ENCODE data around the gene SLC25A51. TPM values are rescaled to one million over a fixed set of nuclear protein-coding genes. Genes with fewer than 3 reads are reported as not detected.

SLC25A51 gene
- total and polyA plus RNA-seq, 2 donors: 8.6 to 20.4 TPM

- Histone ChIP-seq H3K4me3 (ENCODE audit: low read length in 2 of 2) (no peak overlapping the region), H3K4me1 (ENCODE audit: control insufficient read depth in 2 of 2, insufficient read depth in 2 of 2, low read length in 2 of 2) (peaks cover 2 to 13% of the 10 kb centered on the region in 2 donors), H3K27me3 (ENCODE audit: control insufficient read depth in 2 of 2, insufficient read depth in 1 of 2, low read length in 1 of 2) (no peaks in the 10 kb centered on the region), H3K27ac (ENCODE audit: low read depth in 1 of 2, low read length in 1 of 2) (no peak overlapping the region), H3K9me3 (ENCODE audit: control insufficient read depth in 2 of 2, insufficient read depth in 1 of 2, low read length in 1 of 2) (no peaks in the 10 kb centered on the region), H3K36me3 (ENCODE audit: control insufficient read depth in 2 of 2, insufficient read depth in 2 of 2, low read length in 1 of 2) (no peaks in the 10 kb centered on the region)
- no peak for DNase-seq (ENCODE audit: low read depth in 6 of 9, low spot score in 9 of 9)
- WGBS: 93% methylated on average over 3 of the region's 3 CpGs
Observed at GRCh38 chr9:37909326-37909725, 5.4 kb upstream of the SLC25A51 start.

- no peak for DNase-seq (ENCODE audit: low read depth in 6 of 9, low spot score in 9 of 9)
- WGBS: 88% methylated on average over 4 of the region's 4 CpGs
- Histone ChIP-seq H3K9me3 (ENCODE audit: control insufficient read depth in 2 of 2, insufficient read depth in 1 of 2, low read length in 1 of 2) (no peaks in the 10 kb centered on the region), H3K36me3 (ENCODE audit: control insufficient read depth in 2 of 2, insufficient read depth in 2 of 2, low read length in 1 of 2) (no peaks in the 10 kb centered on the region), H3K27ac (ENCODE audit: low read depth in 1 of 2, low read length in 1 of 2) (no peak overlapping the region), H3K4me1 (ENCODE audit: control insufficient read depth in 2 of 2, insufficient read depth in 2 of 2, low read length in 2 of 2) (peaks cover 2 to 12% of the 10 kb centered on the region in 2 donors), H3K4me3 (ENCODE audit: low read length in 2 of 2) (no peak overlapping the region), H3K27me3 (ENCODE audit: control insufficient read depth in 2 of 2, insufficient read depth in 1 of 2, low read length in 1 of 2) (no peaks in the 10 kb centered on the region)
Observed at GRCh38 chr9:37908698-37909186, 4.8 kb upstream of the SLC25A51 start.

- no peak overlapping the region for H3K4me3 ChIP-seq (ENCODE audit: low read length in 2 of 2)
- WGBS: 85% methylated on average over 4 of the region's 4 CpGs
- peaks cover 2 to 13% of the 10 kb centered on the region in 2 donors for H3K4me1 ChIP-seq (ENCODE audit: control insufficient read depth in 2 of 2, insufficient read depth in 2 of 2, low read length in 2 of 2)
- H3K27me3 ChIP-seq (ENCODE audit: control insufficient read depth in 2 of 2, insufficient read depth in 1 of 2, low read length in 1 of 2): no peaks in the 10 kb centered on the region
- no peak overlapping the region for H3K27ac ChIP-seq (ENCODE audit: low read depth in 1 of 2, low read length in 1 of 2)
- H3K36me3 ChIP-seq (ENCODE audit: control insufficient read depth in 2 of 2, insufficient read depth in 2 of 2, low read length in 1 of 2): no peaks in the 10 kb centered on the region
- no peaks in the 10 kb centered on the region for H3K9me3 ChIP-seq (ENCODE audit: control insufficient read depth in 2 of 2, insufficient read depth in 1 of 2, low read length in 1 of 2)
- no peak for DNase-seq (ENCODE audit: low read depth in 6 of 9, low spot score in 9 of 9)
Observed at GRCh38 chr9:37908283-37908682, 4.4 kb upstream of the SLC25A51 start.

GRCh38 chr9:37906312-37907239, 2.6 kb upstream of the SLC25A51 start:
- Histone ChIP-seq H3K27me3 (ENCODE audit: control insufficient read depth in 2 of 2, insufficient read depth in 1 of 2, low read length in 1 of 2) (no peaks in the 10 kb centered on the region), H3K27ac (ENCODE audit: low read depth in 1 of 2, low read length in 1 of 2) (no peak overlapping the region), H3K4me1 (ENCODE audit: control insufficient read depth in 2 of 2, insufficient read depth in 2 of 2, low read length in 2 of 2) (peaks cover 8 to 20% of the 10 kb centered on the region in 2 donors), H3K4me3 (ENCODE audit: low read length in 2 of 2) (no peak overlapping the region), H3K9me3 (ENCODE audit: control insufficient read depth in 2 of 2, insufficient read depth in 1 of 2, low read length in 1 of 2) (no peaks in the 10 kb centered on the region), H3K36me3 (ENCODE audit: control insufficient read depth in 2 of 2, insufficient read depth in 2 of 2, low read length in 1 of 2) (no peaks in the 10 kb centered on the region)
- 95% methylated on average over 11 of the region's 11 CpGs for WGBS
- no peak for DNase-seq (ENCODE audit: low read depth in 6 of 9, low spot score in 9 of 9)

GRCh38 chr9:37905776-37906175, 1.8 kb upstream of the SLC25A51 start:
- no peaks in the 10 kb centered on the region for H3K27me3 ChIP-seq (ENCODE audit: control insufficient read depth in 2 of 2, insufficient read depth in 1 of 2, low read length in 1 of 2)
- H3K27ac ChIP-seq (ENCODE audit: low read depth in 1 of 2, low read length in 1 of 2): no peak overlapping the region
- 96% methylated on average over 4 of the region's 4 CpGs for WGBS
- H3K4me3 ChIP-seq (ENCODE audit: low read length in 2 of 2): no peak overlapping the region
- H3K36me3 ChIP-seq (ENCODE audit: control insufficient read depth in 2 of 2, insufficient read depth in 2 of 2, low read length in 1 of 2): peaks cover 0 to 3% of the 10 kb centered on the region in 2 donors
- no peak for DNase-seq (ENCODE audit: low read depth in 6 of 9, low spot score in 9 of 9)
- peaks cover 8 to 20% of the 10 kb centered on the region in 2 donors for H3K4me1 ChIP-seq (ENCODE audit: control insufficient read depth in 2 of 2, insufficient read depth in 2 of 2, low read length in 2 of 2)
- no peaks in the 10 kb centered on the region for H3K9me3 ChIP-seq (ENCODE audit: control insufficient read depth in 2 of 2, insufficient read depth in 1 of 2, low read length in 1 of 2)

GRCh38 chr9:37905131-37905505, 1.2 kb upstream of the SLC25A51 start:
- H3K4me3 ChIP-seq (ENCODE audit: low read length in 2 of 2): peak overlapping the region in 1 of 2 donors; percentile 91
- peaks cover 0 to 4% of the 10 kb centered on the region in 2 donors for H3K36me3 ChIP-seq (ENCODE audit: control insufficient read depth in 2 of 2, insufficient read depth in 2 of 2, low read length in 1 of 2)
- DNase-seq (ENCODE audit: low read depth in 6 of 9, low spot score in 9 of 9): no peak
- no peaks in the 10 kb centered on the region for H3K9me3 ChIP-seq (ENCODE audit: control insufficient read depth in 2 of 2, insufficient read depth in 1 of 2, low read length in 1 of 2)
- no peak overlapping the region for H3K27ac ChIP-seq (ENCODE audit: low read depth in 1 of 2, low read length in 1 of 2)
- peaks cover 8 to 20% of the 10 kb centered on the region in 2 donors for H3K4me1 ChIP-seq (ENCODE audit: control insufficient read depth in 2 of 2, insufficient read depth in 2 of 2, low read length in 2 of 2)
- 92% methylated on average over 10 of the region's 10 CpGs for WGBS
- no peaks in the 10 kb centered on the region for H3K27me3 ChIP-seq (ENCODE audit: control insufficient read depth in 2 of 2, insufficient read depth in 1 of 2, low read length in 1 of 2)

GRCh38 chr9:37904445-37905130, 661 bp upstream of the SLC25A51 start:
- Histone ChIP-seq H3K27me3 (ENCODE audit: control insufficient read depth in 2 of 2, insufficient read depth in 1 of 2, low read length in 1 of 2) (no peaks in the 10 kb centered on the region), H3K27ac (ENCODE audit: low read depth in 1 of 2, low read length in 1 of 2) (peak overlapping the region; percentile 70 to 93), H3K4me3 (ENCODE audit: low read length in 2 of 2) (peak overlapping the region; percentile 74 to 91), H3K9me3 (ENCODE audit: control insufficient read depth in 2 of 2, insufficient read depth in 1 of 2, low read length in 1 of 2) (no peaks in the 10 kb centered on the region), H3K36me3 (ENCODE audit: control insufficient read depth in 2 of 2, insufficient read depth in 2 of 2, low read length in 1 of 2) (peaks cover 0 to 4% of the 10 kb centered on the region in 2 donors), H3K4me1 (ENCODE audit: control insufficient read depth in 2 of 2, insufficient read depth in 2 of 2, low read length in 2 of 2) (peaks cover 8 to 20% of the 10 kb centered on the region in 2 donors)
- peak in 1 of 9 donors; percentile 41 for DNase-seq (ENCODE audit: low read depth in 6 of 9, low spot score in 9 of 9)
- 40% methylated on average over 36 of the region's 36 CpGs for WGBS

GRCh38 chr9:37902796-37903646, 906 bp downstream of the SLC25A51 start:
- peak in 5 of 9 donors; percentile 23 to 63 (median 46) for DNase-seq (ENCODE audit: low read depth in 6 of 9, low spot score in 9 of 9)
- Histone ChIP-seq H3K4me3 (ENCODE audit: low read length in 2 of 2) (peak overlapping the region; percentile 74 to 91), H3K4me1 (ENCODE audit: control insufficient read depth in 2 of 2, insufficient read depth in 2 of 2, low read length in 2 of 2) (peaks cover 8 to 20% of the 10 kb centered on the region in 2 donors), H3K27me3 (ENCODE audit: control insufficient read depth in 2 of 2, insufficient read depth in 1 of 2, low read length in 1 of 2) (no peaks in the 10 kb centered on the region), H3K9me3 (ENCODE audit: control insufficient read depth in 2 of 2, insufficient read depth in 1 of 2, low read length in 1 of 2) (no peaks in the 10 kb centered on the region), H3K27ac (ENCODE audit: low read depth in 1 of 2, low read length in 1 of 2) (peak overlapping the region; percentile 70 to 93), H3K36me3 (ENCODE audit: control insufficient read depth in 2 of 2, insufficient read depth in 2 of 2, low read length in 1 of 2) (peaks cover 7 to 10% of the 10 kb centered on the region in 2 donors)
- 21% methylated on average over 17 of the region's 17 CpGs for WGBS
